ENCODE measurements around the gene DNER. TPM values are rescaled to one million over a fixed set of nuclear protein-coding genes. Genes with fewer than 3 reads are reported as not detected.

Gene DNER
- total RNA-seq, 1 experiment from 2014 or later = 3.7 TPM

- no peak for ATAC-seq
- H3K9me3 Mint-ChIP-seq = peaks cover 51% of the 10 kb centered on the region
- H3K36me3 Mint-ChIP-seq = peaks cover 18% of the 10 kb centered on the region
- no peaks in the 10 kb centered on the region for H3K4me1 Mint-ChIP-seq
- H3K4me3 Mint-ChIP-seq = no peak overlapping the region
- CTCF ChIA-PET = no interaction called here
- H3K27ac Mint-ChIP-seq = no peak overlapping the region
- POLR2A ChIA-PET = no interaction called here
- TF ChIP-seq ZMAT4 (CRISPR knock-in tag; IDR thresholded peaks at IDR 0.05) = no peak
- no peak for TF ChIP-seq TEAD4 (CRISPR knock-in tag; IDR thresholded peaks at IDR 0.05)
- no peak for TF ChIP-seq CBFB (CRISPR knock-in tag; IDR thresholded peaks at IDR 0.05; ENCODE audit: low read depth)
- TF ChIP-seq SMAD3 (CRISPR knock-in tag; IDR thresholded peaks at IDR 0.05; ENCODE audit: borderline replicate concordance) = no peak
- no peak for TF ChIP-seq HMGA2 (CRISPR knock-in tag; IDR thresholded peaks at IDR 0.05)
- no peak for TF ChIP-seq ZNF671 (CRISPR knock-in tag; IDR thresholded peaks at IDR 0.05)
- TF ChIP-seq MLX (CRISPR knock-in tag; IDR thresholded peaks at IDR 0.05) = no peak
- TF ChIP-seq SP1 (CRISPR knock-in tag; conservative IDR thresholded peaks at IDR 0.05) = no peak
- H3K27me3 Mint-ChIP-seq (ENCODE audit: low read depth) = no peaks in the 10 kb centered on the region
- no peak for DNase-seq (ENCODE audit: low spot score)
Measured at GRCh38 chr2:229691631-229692030, 22.7 kb downstream of the DNER start.

GRCh38 chr2:229689307-229689839 lies 25.0 kb downstream of the DNER start:
- H3K36me3 Mint-ChIP-seq = peaks cover 11% of the 10 kb centered on the region
- H3K27me3 Mint-ChIP-seq (ENCODE audit: low read depth) = no peaks in the 10 kb centered on the region
- no peak overlapping the region for H3K4me3 Mint-ChIP-seq
- H3K4me1 Mint-ChIP-seq = peaks cover under 1% of the 10 kb centered on the region; the same call in 1 of the 2 replicates
- DNase-seq (ENCODE audit: low spot score) (no peak), ATAC-seq (no peak)
- no peak overlapping the region for H3K27ac Mint-ChIP-seq
- H3K9me3 Mint-ChIP-seq = peaks cover 40% of the 10 kb centered on the region
- CTCF ChIA-PET = interaction anchor here (1.3 kb wide), 1 partner anchor 25 kb away, joined by 4 read pairs; the partner anchor contains the start of gene DNER
- TF ChIP-seq E2F5 (CRISPR knock-in tag; IDR thresholded peaks at IDR 0.05) (no peak), ZNF121 (CRISPR knock-in tag; IDR thresholded peaks at IDR 0.05) (no peak), EMX1 (CRISPR knock-in tag; IDR thresholded peaks at IDR 0.05) (no peak), RELA (CRISPR knock-in tag; IDR thresholded peaks at IDR 0.05; ENCODE audit: borderline replicate concordance) (no peak), ZNF281 (CRISPR knock-in tag; IDR thresholded peaks at IDR 0.05) (no peak), CREB1 (CRISPR knock-in tag; IDR thresholded peaks at IDR 0.05) (no peak), PRRX2 (CRISPR knock-in tag; IDR thresholded peaks at IDR 0.05) (no peak), CBFB (CRISPR knock-in tag; IDR thresholded peaks at IDR 0.05; ENCODE audit: low read depth) (no peak), HMGA2 (CRISPR knock-in tag; IDR thresholded peaks at IDR 0.05) (no peak), NR2C2 (CRISPR knock-in tag; IDR thresholded peaks at IDR 0.05) (no peak), GTF2I (CRISPR knock-in tag; conservative IDR thresholded peaks at IDR 0.05) (no peak), ZNF671 (CRISPR knock-in tag; IDR thresholded peaks at IDR 0.05) (no peak), NR3C1 (CRISPR knock-in tag; conservative IDR thresholded peaks at IDR 0.05; ENCODE audit: low read depth) (no peak), ZNF423 (CRISPR knock-in tag; IDR thresholded peaks at IDR 0.05) (no peak), ELF4 (CRISPR knock-in tag; IDR thresholded peaks at IDR 0.05; ENCODE audit: low read depth) (no peak), JAZF1 (CRISPR knock-in tag; IDR thresholded peaks at IDR 0.05) (no peak), NFE2L1 (CRISPR knock-in tag; IDR thresholded peaks at IDR 0.05) (no peak), ZNF232 (CRISPR knock-in tag; IDR thresholded peaks at IDR 0.05) (no peak)
- POLR2A ChIA-PET = interaction anchor here (0.8 kb wide), 1 partner anchor 36 kb away, joined by 3 read pairs; no protein-coding TSS in a partner anchor

Measured in WTC11 (cell line).